HepG2 (cell line): ENCODE measurements around the gene EEF1A1. TPM values are rescaled to one million over a fixed set of nuclear protein-coding genes. Genes with fewer than 3 reads are reported as not detected.

Experiments used
- ERF ChIP-seq: IDR thresholded peaks from 2 replicates; pipeline ENCODE4 v1.6.1; 2018; ENCODE audit warnings: missing biosample characterization, missing genetic modification reagents
- HIC2 ChIP-seq: sonication (generic); formaldehyde crosslinking; IDR thresholded peaks from 2 replicates; pipeline ENCODE4 v1.9.0; 2022; ENCODE audit warnings: low read depth, missing genetic modification reagents
- HNRNPLL ChIP-seq: fragments of 200-400 bp; formaldehyde crosslinking; IDR thresholded peaks from 2 replicates; pipeline ENCODE4 v1.6.1; 2017; ENCODE audit warnings: mild to moderate bottlenecking, low read depth, low read length; ENCODE audit not compliant: poor library complexity, severe bottlenecking
- IRF2 ChIP-seq: IDR thresholded peaks from 2 replicates; pipeline ENCODE4 v1.6.1; 2018; ENCODE audit warnings: missing genetic modification reagents, missing compliant biosample characterization
- MAFF ChIP-seq: IDR thresholded peaks from 2 replicates; pipeline ENCODE4 v1.6.1; 2011; ENCODE audit warnings: low read depth, low read length, improper control_type of control experiment
- MLXIP ChIP-seq: sonication (generic); formaldehyde crosslinking; IDR thresholded peaks from 2 replicates; pipeline ENCODE4 v1.9.0; 2021; ENCODE audit warnings: missing genetic modification reagents, borderline replicate concordance
- PAF1 ChIP-seq: IDR thresholded peaks from 2 replicates; pipeline ENCODE4 v1.6.1; 2016; ENCODE audit warnings: missing genetic modification reagents, missing compliant biosample characterization
- PATZ1 ChIP-seq: sonication (generic); formaldehyde crosslinking; IDR thresholded peaks from 2 replicates; pipeline ENCODE4 v1.4.0; 2020; ENCODE audit warnings: missing genetic modification reagents
- SNAI1 ChIP-seq: sonication (generic); formaldehyde crosslinking; IDR thresholded peaks from 2 replicates; pipeline ENCODE4 v1.5.0; 2020; ENCODE audit warnings: mild to moderate bottlenecking, missing genetic modification reagents, borderline replicate concordance
- ZBTB44 ChIP-seq: sonication (generic); formaldehyde crosslinking; IDR thresholded peaks from 2 replicates; pipeline ENCODE4 v1.4.0; 2020; ENCODE audit warnings: missing genetic modification reagents
- ZFP41 ChIP-seq: sonication (generic); formaldehyde crosslinking; IDR thresholded peaks from 2 replicates; pipeline ENCODE4 v1.4.0; 2020; ENCODE audit warnings: mild to moderate bottlenecking, missing genetic modification reagents, borderline replicate concordance
- ZNF598 ChIP-seq: sonication (generic); formaldehyde crosslinking; IDR thresholded peaks from 2 replicates; pipeline ENCODE4 v1.5.1; 2020; ENCODE audit warnings: mild to moderate bottlenecking, missing genetic modification reagents, borderline replicate concordance
- ZNF615 ChIP-seq: sonication (generic); formaldehyde crosslinking; IDR thresholded peaks from 2 replicates; pipeline ENCODE4 v1.5.0; 2020; ENCODE audit warnings: mild to moderate bottlenecking, missing genetic modification reagents, borderline replicate concordance
- ZNF687 ChIP-seq: sonication (generic); formaldehyde crosslinking; IDR thresholded peaks from 2 replicates; pipeline ENCODE4 v1.5.1; 2020; ENCODE audit warnings: mild to moderate bottlenecking, missing genetic modification reagents, moderate library complexity
- ZNF891 ChIP-seq: sonication (generic); formaldehyde crosslinking; IDR thresholded peaks from 2 replicates; pipeline ENCODE4 v1.5.0; 2020; ENCODE audit warnings: mild to moderate bottlenecking, missing genetic modification reagents
- polyA plus RNA-seq, 8 experiments: library from polyadenylated mRNA; depleted of rRNA in 3 of 8; stranded (reverse) in 7 of 8; unstranded in 1 of 8; fragments of >200 nt; fragmentation: Illumina TruSeq in 4 of 8; extraction: Trizol in 4 of 8; gene quantifications; 2 replicates each; pipeline versions ENCODE4 v1.2.1 to v1.2.3, GENCODE V29; 2011 to 2016; ENCODE audit warnings: low read depth in 4 of 8, missing spikeins in 1 of 8, mixed read lengths in 1 of 8; ENCODE audit not compliant: insufficient read depth in 1 of 8
- total RNA-seq, 5 experiments: library from RNA; depleted of rRNA; stranded (reverse); fragments of >200 nt; fragmentation: Illumina TruSeq; extraction: Trizol; gene quantifications; 2 replicates each; pipeline ENCODE4 v1.2.3, GENCODE V29; 2016; ENCODE audit warnings: low read depth in 1 of 5

EEF1A1 gene
- total and polyA plus RNA-seq, 2 of the 13 experiments (the other 11 are each of a cell fraction or from before 2014, with no cell fraction given), result 13,726 to 17,172 TPM

GRCh38 chr6:73520688-73521350, at the start of gene EEF1A1 (continued):
- TF ChIP-seq PATZ1 (CRISPR knock-in tag) (peak; percentile 72), HNRNPLL (peak; percentile 62), IRF2 (CRISPR knock-in tag) (no peak; the same call in 1 of the 2 replicates), SNAI1 (no peak), ZBTB44 (CRISPR knock-in tag) (0 out of 2 replicates have a peak, but pooled peaks have one; percentile 29), ZNF598 (CRISPR knock-in tag) (peak; percentile 84; the same call in 1 of the 2 replicates), HIC2 (CRISPR knock-in tag) (peak; percentile 89), MAFF (no peak), MLXIP (CRISPR knock-in tag) (0 out of 2 replicates have a peak, but pooled peaks have one; percentile 30), ZFP41 (CRISPR knock-in tag) (0 out of 2 replicates have a peak, but pooled peaks have one; percentile 5), ERF (peak; percentile 58; the same call in 1 of the 2 replicates), ZNF891 (CRISPR knock-in tag) (peak; percentile 70), ZNF687 (CRISPR knock-in tag) (peak; percentile 76), ZNF615 (CRISPR knock-in tag) (peak; percentile 69; the same call in 1 of the 2 replicates), PAF1 (CRISPR knock-in tag) (peak; percentile 78; the same call in 1 of the 2 replicates)
